Thyroid gland (tissue), 4 donors: ENCODE results near the gene RSU1.

Experiments
- POLR2A ChIP-seq, 2 donors: fragments of 450-650 bp; IDR thresholded peaks; one replicate each; pipeline ENCODE4 v1.6.1; 2017; ENCODE audit warnings: antibody characterized with exemption in 2 of 2, mild to moderate bottlenecking in 2 of 2, moderate library complexity in 1 of 2
- TF ChIP-seq, protein P1 (sequence below), 6 experiments: fragments of 200-600 bp in 3 of 6; fragments of 450-650 bp in 3 of 6; sonication (generic) in 3 of 6; IDR thresholded peaks; one replicate each; pipeline ENCODE4 v1.5.1; 2016 to 2019; ENCODE audit warnings: antibody characterized with exemption in 6 of 6, mild to moderate bottlenecking in 2 of 6, inconsistent platforms in 1 of 6, moderate library complexity in 1 of 6

DNA sequence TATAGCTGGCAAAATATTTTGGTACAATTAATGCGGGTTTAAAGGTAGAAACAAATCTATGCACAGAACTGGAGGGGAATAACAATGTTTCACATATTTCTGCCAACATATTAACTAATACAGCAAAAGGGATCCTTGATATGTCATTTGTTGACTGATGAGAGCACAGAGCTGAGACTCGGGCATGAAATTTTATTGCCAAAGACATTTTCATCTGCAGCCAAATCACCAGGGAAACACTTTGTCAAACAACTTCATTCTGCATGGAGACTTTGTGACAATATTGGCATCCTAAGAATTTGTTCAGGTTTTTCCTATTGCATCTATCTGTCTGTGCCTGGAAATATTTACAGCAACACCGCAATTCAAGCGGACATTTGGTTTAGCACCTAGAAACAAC, 177.8 kb downstream of the RSU1 start:
- TF ChIP-seq, protein P1, sequence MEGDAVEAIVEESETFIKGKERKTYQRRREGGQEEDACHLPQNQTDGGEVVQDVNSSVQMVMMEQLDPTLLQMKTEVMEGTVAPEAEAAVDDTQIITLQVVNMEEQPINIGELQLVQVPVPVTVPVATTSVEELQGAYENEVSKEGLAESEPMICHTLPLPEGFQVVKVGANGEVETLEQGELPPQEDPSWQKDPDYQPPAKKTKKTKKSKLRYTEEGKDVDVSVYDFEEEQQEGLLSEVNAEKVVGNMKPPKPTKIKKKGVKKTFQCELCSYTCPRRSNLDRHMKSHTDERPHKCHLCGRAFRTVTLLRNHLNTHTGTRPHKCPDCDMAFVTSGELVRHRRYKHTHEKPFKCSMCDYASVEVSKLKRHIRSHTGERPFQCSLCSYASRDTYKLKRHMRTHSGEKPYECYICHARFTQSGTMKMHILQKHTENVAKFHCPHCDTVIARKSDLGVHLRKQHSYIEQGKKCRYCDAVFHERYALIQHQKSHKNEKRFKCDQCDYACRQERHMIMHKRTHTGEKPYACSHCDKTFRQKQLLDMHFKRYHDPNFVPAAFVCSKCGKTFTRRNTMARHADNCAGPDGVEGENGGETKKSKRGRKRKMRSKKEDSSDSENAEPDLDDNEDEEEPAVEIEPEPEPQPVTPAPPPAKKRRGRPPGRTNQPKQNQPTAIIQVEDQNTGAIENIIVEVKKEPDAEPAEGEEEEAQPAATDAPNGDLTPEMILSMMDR (IDR thresholded peaks at IDR 0.05): no peak
- TF ChIP-seq POLR2A (IDR thresholded peaks at IDR 0.05): no peak
